CMK (cell line): ENCODE measurements around the gene C1QTNF12.

Experiments used
- DNase-seq: peaks from one replicate; pipeline ENCODE4 v3.0.0-alpha.2; 2010; ENCODE audit warnings: low read depth

Gene C1QTNF12, protein sequence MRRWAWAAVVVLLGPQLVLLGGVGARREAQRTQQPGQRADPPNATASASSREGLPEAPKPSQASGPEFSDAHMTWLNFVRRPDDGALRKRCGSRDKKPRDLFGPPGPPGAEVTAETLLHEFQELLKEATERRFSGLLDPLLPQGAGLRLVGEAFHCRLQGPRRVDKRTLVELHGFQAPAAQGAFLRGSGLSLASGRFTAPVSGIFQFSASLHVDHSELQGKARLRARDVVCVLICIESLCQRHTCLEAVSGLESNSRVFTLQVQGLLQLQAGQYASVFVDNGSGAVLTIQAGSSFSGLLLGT

DNA sequence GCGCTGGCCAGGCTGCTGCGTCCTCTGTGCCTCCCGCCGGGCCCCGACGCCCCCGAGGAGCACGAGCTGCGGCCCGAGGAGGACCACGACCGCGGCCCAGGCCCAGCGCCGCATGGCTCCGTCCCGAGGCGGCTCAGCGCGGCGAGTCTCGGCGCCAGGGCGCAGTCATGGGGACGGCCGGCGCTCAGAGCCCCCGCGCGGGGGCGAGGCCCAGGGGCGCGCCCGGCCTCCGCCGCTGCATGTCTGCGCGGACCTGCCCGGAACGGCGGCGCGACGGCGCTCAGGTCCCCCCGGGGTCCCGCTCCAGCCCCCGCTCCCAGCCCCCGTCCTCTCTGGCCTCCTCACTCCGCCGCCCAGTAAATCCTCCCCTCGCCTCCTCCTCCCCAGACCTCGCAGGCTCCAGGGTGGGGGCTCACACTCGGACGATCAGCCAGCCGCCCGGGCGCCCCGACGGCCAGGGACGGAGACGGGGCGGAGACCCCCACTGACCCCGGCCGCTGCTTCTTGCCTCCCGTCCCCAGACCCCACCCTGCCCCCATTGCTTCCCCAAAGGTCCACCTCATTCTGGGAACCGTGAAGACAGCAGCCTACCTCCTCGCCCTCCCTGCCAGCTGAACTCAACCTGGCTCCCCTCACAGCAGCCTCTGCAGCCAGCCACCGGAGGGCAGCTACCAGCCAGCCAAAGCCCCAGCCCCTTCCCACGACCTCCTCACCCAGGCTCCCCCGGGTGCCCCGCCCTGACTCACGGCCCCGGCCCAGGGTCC lies at the start of gene C1QTNF12:
Gene C1QTNF12 (minus strand): TSS at position 146 of the 764 bp plus-strand sequence. CDS start 32 bp downstream, at position 114.
- DNase-seq: no peak

DNA sequence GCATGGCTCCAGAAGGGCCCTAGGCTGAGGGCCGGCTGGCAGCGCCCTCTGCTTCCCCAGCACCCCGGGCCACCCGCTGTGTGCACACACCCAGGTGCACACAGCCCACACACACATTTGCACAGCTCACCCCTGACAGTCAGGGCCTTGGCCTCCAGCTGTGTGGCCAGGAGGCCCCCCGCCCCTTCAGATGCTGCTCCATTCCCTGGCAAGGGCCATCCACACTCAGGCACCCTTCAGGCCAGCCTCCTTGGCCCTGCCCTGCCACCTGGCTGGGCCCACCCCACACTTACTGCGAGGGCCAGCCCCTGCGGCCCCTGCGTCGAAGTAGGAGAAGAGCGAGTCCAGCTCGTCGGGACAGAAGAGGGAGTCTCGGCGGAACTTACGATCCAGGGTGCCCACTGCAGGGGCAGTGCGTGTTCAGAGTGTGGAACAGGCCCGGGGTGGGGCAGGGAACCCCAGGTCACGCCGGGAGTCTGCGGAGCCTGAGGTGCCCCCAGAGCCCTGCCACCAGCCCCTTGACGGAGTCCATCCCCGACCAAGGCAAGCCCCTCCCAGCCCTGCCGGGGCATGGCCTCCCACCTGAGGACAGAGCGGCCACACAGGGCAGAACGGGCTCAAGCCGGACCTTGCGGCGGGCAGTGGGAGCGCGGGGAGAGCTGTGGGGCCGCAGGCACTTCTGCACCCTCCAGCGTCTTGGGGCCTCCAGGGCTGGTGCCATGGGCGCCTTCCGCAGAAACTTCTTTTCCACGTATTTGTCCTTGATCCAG lies 48.8 kb upstream of the C1QTNF12 start:
- DNase-seq: no peak

DNA sequence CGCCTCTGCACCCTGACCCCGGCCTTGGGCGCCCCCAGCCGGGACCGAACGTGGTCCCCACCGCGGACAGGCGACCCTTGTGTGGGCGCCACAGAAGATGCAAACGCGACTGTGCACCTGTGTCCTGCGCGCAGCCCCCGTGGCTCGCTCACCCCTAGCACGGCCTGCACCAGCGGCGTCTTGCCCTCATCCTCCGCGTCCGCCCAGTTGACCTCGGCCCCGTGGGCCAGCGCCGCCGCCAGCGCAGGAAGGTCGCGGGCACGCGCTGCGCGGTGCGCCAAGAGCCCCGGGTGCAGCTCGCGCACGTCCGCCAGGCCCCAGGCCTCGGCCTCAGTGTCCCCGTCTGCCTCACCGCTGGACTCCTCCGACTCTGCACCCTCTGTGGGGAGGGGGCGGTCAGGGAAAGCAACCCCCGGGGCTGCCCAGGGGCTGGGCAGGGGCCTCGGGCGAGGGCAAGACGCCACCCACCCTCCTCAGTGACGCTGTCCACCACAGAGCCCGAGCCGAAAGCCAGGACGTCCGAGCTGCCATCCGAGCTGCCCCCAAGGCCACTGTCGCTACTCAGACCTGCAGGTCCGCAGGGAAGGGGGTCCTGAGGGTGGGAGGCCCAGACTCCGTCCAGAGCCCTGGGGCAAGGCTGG lies 47.8 kb upstream of the C1QTNF12 start:
- no peak for DNase-seq

DNA sequence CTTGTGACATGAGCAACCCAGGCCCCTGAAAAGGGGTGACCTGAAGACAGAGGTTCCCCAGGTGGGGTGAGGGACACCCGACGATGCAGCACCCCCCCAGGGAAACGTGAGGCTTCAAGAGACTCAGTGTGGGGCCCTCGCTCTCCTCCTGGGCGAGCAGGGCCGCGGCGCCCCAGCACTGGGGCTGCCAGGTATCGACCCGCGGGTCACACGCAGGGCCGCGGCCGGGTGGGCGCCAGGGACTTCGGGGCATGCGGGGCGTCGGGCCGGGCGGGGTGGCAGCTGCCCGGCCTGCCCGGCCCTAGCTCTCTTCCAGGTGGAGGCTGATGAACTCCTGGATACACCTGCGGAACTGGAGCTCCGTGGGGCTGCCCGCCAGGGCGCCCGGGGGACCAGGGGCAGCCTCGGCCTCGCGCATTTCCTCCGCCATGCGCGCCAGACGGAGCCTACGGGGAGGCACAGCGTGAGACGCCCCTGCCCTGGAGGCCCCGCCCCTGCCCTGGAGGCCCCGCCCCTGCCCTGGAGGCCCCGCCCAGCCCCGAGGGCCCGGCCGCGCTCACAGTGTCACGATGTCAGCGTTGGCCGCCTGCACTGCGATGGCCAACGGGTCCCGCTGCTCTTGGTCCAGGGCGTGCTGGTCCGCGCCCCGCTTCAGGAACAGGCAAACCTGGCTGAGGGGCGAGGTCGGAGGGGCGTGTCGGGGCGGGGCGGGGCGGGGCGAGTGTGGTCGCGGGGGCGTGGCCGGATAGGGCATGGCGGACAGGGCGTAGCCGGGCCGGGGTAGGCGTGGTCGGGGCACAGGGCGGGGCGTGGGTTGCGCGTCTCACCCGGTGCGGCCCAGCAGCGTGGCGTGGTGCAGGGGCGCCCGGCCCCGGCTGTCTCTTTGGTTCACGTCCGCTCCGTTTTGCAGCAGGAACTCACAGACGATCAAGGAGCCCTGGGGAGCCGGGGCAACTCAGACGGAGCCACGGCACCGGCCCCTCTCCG lies 47.0 kb upstream of the C1QTNF12 start:
- no peak for DNase-seq

DNA sequence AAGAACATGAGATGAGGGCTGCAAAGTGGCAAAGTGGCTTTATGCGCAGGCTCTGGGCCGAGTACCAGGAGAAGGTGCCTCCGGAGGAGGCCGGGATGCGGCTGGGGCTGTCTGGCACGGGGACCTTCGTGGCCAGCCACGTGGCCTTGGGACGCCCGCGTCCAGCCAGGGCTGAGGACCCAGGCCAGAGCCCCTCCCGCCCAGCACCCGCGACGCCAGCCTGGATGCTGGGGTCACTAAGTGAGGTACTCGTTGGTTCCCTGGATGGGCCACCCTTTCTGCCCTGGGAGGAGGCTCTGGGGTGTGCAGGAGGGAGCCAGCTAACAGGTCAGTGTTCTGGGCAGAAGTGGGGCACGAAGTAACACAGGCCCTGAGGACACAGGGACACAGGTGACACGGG lies 46.3 kb upstream of the C1QTNF12 start:
- DNase-seq: no peak

DNA sequence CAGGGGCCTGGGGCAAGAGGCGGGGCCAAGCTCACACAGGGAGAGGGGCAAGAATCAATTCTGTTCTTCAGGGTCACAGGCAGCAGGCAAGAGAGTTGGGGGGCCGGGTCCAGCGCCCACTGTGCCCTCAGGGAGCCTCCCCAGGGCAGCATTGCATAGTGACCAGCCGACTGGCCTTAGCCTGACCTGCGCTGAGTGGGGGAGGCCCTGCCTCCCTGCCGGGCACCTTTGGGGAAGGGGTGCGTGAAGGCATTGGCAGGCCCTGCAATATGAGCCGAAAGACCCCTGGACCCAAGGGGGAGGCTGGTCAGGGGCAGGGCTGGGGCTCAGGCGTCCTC lies 45.9 kb upstream of the C1QTNF12 start:
- DNase-seq: no peak

DNA sequence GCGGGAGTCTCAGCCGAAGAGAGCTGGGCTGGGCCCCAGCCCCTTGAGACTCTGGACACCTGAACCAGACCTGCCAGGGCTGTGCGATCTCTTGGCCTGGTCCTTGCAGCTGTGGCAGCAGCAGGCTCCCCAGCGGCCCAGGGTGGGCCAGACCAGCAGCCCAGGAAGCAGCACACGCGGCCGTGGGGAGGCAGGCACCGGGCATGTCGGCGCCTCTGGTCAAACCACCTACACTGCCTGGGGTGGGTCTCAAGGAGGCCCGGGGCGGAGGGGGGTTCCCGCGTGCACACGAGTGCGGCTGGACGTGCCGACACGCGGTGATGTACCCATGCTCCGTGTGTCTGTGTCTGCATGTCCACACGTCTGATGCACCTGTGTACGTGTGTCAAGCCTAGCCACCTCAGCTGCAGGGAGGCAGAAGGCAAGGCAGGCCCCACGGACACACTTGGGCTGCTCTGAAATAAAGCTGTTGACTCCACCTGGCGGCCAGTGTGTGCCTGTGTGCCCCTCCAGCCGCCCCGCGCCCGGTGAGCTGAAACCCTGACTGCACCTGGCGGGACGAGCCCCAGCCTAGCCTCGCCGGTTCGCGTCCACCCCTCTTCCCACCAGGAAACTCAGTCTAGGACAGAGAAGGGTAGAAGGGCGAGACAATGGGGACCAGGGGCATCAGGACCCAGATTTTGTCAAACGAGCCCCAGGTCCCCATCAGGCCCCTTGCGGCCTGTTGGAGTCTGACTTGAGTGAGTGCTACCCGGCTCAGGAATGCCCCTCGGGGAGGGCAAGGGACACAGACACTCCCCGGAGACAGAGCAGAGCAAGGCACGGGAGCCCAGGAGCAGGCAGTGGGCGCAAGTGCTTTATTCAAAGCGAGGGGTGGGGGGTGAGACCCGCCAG lies 45.3 kb upstream of the C1QTNF12 start:
- DNase-seq: no peak

DNA sequence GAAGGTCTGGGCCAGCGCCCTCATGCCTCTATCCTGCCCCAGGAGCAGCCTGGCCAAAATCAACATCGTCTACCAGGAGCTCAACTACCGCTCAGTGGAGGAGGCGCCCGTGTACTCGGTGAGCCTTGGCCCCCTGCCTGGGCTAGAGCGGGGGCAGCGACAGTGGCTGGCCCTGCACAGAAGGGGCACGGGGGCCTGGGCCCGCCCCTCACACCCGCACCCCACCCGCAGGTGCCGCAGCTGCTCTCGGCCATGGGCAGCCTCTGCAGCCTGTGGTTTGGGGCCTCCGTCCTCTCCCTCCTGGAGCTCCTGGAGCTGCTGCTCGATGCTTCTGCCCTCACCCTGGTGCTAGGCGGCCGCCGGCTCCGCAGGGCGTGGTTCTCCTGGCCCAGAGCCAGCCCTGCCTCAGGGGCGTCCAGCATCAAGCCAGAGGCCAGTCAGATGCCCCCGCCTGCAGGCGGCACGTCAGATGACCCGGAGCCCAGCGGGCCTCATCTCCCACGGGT lies 44.6 kb upstream of the C1QTNF12 start:
- DNase-seq: no peak

DNA sequence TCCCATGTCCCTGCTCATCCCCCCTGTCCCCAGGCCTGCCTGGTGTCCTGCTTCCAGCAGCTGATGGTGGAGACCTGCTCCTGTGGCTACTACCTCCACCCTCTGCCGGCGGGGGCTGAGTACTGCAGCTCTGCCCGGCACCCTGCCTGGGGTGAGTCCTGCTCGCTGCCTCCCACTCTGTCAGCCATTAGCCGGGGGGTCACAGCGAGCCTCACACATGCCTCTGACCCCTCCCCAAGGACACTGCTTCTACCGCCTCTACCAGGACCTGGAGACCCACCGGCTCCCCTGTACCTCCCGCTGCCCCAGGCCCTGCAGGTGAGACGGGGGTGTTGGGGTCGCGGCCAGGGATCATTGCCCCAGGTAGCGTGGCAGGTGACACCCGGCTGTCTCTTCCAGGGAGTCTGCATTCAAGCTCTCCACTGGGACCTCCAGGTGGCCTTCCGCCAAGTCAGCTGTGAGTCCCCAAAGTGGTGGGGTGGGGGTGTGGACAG lies 43.8 kb upstream of the C1QTNF12 start:
- no peak for DNase-seq

DNA sequence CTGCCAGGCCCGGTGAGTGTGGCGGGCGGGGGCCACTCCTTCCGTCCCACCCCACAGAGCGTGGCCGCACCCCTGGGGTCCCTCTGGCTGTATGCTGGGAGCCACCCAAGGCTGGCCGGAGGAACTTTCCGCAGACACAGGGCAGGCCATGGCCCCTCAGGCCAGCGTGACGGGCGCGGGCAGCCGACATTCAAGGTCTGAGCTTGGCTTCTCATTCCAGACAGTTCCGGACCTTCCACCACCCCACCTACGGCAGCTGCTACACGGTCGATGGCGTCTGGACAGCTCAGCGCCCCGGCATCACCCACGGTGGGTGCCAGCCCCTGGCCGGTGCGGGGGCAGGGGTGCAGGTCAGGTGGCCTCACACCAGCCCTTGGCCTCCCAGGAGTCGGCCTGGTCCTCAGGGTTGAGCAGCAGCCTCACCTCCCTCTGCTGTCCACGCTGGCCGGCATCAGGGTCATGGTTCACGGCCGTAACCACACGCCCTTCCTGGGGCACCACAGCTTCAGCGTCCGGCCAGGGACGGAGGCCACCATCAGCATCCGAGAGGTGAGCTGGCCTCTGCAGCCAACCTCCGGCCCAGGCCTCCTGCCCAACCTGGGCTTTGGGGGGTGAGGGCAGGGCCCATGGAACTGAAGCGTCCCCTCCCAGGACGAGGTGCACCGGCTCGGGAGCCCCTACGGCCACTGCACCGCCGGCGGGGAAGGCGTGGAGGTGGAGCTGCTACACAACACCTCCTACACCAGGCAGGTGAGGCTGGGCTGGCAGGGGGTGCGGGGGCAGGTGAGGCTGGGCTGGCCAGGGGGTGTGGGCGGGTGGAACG lies 41.0 kb upstream of the C1QTNF12 start:
- DNase-seq: no peak

DNA sequence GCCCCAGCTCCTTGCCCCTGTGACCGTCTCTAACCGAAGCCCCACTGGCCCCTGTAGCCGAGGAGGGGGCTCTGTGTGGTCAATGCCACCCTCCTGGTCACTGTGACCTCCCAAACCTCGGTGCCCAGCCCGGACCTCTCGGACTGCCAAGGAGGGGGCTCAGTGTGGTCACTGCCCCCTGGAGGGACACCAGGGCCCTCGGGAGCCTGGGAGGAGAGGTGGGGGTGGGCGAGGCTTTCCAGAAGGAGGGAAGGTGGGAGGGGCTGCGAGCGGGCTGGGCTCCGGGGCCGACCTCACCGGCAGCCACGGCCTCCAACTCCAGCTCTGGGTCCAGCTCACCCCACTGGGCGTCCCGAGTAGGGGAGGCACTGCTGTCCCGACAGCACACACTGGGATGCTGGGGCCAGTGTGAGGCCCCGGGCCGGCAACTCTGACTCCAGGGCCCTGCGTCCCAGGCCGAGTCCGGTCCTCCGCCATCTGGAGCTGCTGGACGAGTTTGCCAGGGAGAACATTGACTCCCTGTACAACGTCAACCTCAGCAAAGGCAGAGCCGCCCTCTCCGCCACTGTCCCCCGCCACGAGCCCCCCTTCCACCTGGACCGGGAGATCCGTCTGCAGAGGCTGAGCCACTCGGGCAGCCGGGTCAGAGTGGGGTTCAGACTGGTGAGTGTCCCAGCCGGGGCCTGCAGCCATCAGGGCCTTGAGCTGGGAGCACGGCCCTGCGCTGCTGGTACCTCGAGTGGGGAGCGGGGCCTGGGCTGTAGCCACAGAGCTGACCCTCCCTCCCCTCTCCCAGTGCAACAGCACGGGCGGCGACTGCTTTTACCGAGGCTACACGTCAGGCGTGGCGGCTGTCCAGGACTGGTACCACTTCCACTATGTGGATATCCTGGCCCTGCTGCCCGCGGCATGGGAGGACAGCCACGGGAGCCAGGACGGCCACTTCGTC lies 40.1 kb upstream of the C1QTNF12 start:
- DNase-seq: no peak

DNA sequence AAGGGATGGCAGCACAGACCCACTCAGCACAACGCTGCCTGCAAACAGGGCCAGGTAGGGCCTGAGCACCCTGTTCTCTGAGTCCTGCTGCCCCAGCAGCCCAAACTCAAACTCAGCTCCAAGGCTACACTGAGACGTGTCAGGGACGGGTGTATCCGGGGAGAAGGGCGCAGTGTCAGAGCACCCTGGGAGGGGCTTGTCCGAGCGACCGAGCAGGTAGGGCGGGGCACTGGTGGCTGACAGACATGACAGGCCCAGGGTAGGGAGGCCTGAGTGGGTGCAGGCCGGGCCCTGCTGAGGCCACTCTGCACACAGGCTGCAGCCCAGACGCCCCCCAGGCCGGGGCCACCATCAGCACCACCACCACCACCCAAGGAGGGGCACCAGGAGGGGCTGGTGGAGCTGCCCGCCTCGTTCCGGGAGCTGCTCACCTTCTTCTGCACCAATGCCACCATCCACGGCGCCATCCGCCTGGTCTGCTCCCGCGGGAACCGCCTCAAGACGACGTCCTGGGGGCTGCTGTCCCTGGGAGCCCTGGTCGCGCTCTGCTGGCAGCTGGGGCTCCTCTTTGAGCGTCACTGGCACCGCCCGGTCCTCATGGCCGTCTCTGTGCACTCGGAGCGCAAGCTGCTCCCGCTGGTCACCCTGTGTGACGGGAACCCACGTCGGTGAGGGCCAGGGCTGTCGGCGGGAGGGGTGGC lies 39.2 kb upstream of the C1QTNF12 start:
- no peak for DNase-seq

DNA sequence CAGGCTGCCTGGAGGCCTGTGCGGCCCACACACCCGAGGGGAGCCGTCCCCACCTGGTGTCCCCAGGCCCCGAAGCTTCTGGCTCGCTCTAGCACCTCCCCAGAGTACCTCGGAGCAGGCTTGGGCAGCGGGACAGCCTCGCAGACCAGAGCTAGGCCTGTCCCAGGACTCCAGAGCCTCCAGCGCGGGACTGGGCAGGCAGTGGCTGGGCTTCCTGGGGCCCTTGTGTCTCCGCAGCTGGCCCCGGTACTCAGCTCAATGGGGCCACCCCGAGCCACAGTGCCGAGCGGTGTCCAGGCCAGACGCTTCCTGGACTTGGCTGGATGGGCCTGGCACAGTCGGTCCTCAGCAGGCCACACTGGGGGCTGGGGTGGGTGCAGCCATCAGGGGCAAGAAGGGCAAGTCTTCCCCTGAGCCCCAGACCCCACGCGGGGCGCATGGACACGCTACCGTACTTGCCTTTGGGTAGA lies 38.6 kb upstream of the C1QTNF12 start:
- DNase-seq: no peak

DNA sequence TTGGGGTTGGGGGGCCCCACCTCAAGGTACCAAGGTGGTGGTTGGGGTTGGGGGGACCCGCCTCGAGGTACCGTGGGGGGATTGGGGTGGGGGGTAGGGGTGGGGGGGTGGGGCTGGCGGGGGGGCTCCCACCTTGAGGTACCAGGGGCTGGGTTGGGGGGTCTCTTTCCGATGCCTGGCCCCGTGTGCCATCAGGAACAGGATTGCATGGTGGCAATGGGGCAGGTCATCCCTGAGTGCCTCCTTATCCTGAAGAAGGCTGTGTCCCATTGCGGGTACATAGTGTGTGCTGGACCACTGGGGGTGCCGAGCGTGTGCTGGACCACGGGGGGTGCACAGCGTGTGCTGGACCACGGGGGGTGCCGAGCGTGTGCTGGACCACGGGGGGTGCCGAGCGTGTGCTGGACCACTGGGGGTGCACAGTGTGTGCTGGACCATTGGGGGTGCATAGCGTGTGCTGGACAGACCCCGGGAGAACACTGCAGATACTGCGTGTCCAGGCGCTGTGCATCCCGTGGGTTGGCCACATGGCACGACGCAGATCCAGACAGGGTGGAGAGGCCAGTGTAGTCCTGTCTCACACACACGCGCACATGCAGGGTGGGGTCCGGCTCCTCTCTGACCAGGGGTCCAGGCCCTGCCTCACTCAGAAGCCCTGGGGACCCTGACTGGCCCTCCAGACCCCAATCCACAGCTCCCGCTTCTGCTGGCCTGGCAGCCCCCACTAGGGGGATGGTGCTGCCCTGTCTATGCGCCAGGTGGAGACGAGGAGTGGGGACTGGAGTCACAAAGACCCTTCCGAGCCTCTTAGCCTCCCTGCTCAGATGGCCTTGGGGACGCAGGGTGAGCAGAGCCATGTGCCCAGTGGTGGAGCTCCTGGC lies 37.9 kb upstream of the C1QTNF12 start:
- no peak for DNase-seq

DNA sequence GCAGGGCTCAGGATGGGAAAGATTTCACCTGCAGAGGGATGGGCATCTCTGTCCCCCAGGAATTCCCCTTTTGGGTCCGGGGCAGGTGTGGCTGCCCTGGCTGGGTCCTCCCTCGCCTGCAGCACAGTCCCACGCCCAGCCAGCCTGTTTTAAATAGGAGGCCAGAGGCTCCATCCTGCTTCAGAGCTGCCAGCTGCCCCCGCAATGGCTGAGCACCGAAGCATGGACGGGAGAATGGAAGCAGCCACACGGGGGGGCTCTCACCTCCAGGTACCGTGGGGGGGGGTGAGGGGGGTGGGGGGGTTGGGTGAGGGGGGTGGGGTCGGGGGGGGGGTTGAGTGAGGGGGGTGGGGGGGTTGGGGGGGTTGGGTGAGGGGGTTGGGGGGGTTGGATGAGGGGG lies 37.3 kb upstream of the C1QTNF12 start:
- DNase-seq: no peak

DNA sequence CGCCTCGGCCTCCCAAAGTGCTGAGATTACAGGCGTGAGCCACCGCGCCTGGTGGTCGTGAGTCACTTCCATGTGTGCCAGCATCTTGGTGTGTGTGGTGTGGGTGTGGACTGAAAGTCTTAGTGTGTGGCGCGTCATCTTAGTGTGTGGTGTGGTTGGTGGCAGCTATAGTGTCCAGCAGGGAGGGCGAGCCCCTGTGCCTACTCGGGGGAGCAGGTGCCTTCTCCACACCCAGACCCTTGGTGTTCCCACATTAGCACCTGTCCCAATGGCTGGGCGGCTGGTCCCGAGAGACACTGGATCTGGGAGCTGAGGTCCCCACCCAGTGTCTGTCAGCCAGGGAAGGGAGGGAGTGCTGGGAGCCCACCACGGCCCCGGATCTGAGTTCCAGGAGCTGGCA lies 36.5 kb upstream of the C1QTNF12 start:
- no peak for DNase-seq
